Activated naive CD8-positive, alpha-beta T cell treated with anti-CD3 and anti-CD28 coated beads, Interleukin-2, amount 10 ng/mL, durations not matched to agents 7 days and 5 days (primary cell): ENCODE measurements around the gene CBFA2T3. TPM values are rescaled to one million over a fixed set of nuclear protein-coding genes. Genes with fewer than 3 reads are reported as not detected.
A peak's percentile ranks its signal among the peaks of the same experiment; 100 is the strongest.

ENCODE experiments used
- ATAC-seq: fragments of 150-1000 bp; cut with Tn5 transposase; one replicate; pipeline ENCODE4 v1.10.0; 2021; ENCODE audit warnings: low read depth, moderate library complexity
- POLR2A ChIA-PET: fragments of 350-600 bp; sonication (Branson Sonifier 250); formaldehyde crosslinking; loops from one replicate; lab custom pipeline; 2021; ENCODE audit warnings: antibody characterized with exemption; lab: Charles Lee
- DNase-seq: peaks from one replicate; pipeline ENCODE4 v3.0.0; 2021
- H3K27ac Mint-ChIP-seq: one replicate; pipeline ENCODE4 v1.8.0; 2022; ENCODE audit warnings: mild to moderate bottlenecking, mixed read lengths
- H3K27me3 Mint-ChIP-seq: one replicate; pipeline ENCODE4 v1.8.0; 2022; ENCODE audit warnings: mild to moderate bottlenecking, moderate library complexity, mixed read lengths
- H3K36me3 Mint-ChIP-seq: one replicate; pipeline ENCODE4 v1.8.0; 2021; ENCODE audit warnings: mild to moderate bottlenecking, mixed read lengths
- H3K4me1 Mint-ChIP-seq: one replicate; pipeline ENCODE4 v1.8.0; 2021; ENCODE audit warnings: mixed read lengths
- H3K4me3 Mint-ChIP-seq: one replicate; pipeline ENCODE4 v1.8.0; 2022; ENCODE audit warnings: mild to moderate bottlenecking, moderate library complexity, mixed read lengths
- H3K9me3 Mint-ChIP-seq: one replicate; pipeline ENCODE4 v1.8.0; 2021; ENCODE audit warnings: mixed read lengths
- total RNA-seq, 2 experiments: library from RNA; stranded (reverse); gene quantifications; one replicate each; pipeline ENCODE4 v1.2.3, GENCODE V29; 2021

Gene CBFA2T3
- total RNA-seq, 2 experiments from 2014 or later: 0.08 to 0.26 TPM

DNA sequence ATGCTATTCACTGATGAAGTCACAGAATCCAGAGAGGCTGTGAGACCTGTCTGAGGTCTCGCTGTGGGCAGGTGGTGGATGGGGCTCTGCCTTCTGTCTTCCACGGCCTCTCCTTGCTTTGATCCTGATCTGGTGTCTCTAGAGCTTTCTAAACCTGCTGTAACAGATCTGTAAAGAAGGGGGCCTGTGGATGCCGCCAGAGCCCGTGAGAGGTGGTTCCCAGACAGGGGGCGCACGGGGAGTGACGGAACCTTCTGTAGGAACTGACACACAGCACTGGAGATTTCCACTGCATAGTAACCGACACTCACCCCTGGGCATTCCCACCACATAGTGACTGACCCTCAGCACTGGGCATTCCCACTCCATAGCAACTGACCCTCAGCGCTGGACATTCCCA, 16.0 kb downstream of the CBFA2T3 start:
- Mint-ChIP-seq H3K9me3 (no peaks in the 10 kb centered on the region), H3K27me3 (peaks cover 22% of the 10 kb centered on the region), H3K4me3 (no peak overlapping the region), H3K4me1 (peaks cover 18% of the 10 kb centered on the region), H3K27ac (no peak overlapping the region), H3K36me3 (no peaks in the 10 kb centered on the region)
- POLR2A ChIA-PET: no interaction called here
- ATAC-seq: no peak
- no peak for DNase-seq

DNA sequence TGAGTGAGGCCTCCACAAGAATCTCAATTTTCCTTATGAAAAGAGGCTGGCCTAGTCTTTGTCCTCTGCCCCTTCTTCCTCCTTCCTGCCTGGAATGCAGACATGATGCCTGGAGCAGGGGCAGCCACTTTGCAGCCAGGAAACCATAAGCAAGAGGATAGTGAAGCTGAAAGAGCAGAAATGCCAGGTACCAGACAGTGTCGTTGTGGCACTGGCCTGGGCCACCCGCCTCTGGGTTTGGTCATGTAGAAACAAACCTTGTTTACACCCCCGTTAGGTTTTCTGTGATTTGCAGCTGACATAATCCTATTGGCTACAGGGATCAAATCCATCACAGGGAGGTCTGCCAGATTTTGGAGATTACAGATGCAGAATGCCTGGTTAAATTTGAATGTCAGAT, 16.5 kb downstream of the CBFA2T3 start:
- ATAC-seq (no peak), DNase-seq (no peak)
- peaks cover 18% of the 10 kb centered on the region for H3K4me1 Mint-ChIP-seq
- H3K36me3 Mint-ChIP-seq: no peaks in the 10 kb centered on the region
- no peak overlapping the region for H3K27ac Mint-ChIP-seq
- POLR2A ChIA-PET: no interaction called here
- peaks cover 22% of the 10 kb centered on the region for H3K27me3 Mint-ChIP-seq
- H3K9me3 Mint-ChIP-seq: no peaks in the 10 kb centered on the region
- no peak overlapping the region for H3K4me3 Mint-ChIP-seq

GRCh38 chr16:88959022-88959421, 18.0 kb downstream of the CBFA2T3 start:
- Mint-ChIP-seq H3K4me1 (peaks cover 18% of the 10 kb centered on the region), H3K36me3 (no peaks in the 10 kb centered on the region), H3K27ac (no peak overlapping the region), H3K4me3 (no peak overlapping the region), H3K27me3 (peaks cover 22% of the 10 kb centered on the region), H3K9me3 (no peaks in the 10 kb centered on the region)
- DNase-seq (no peak), ATAC-seq (no peak)
- POLR2A ChIA-PET: no interaction called here

DNA sequence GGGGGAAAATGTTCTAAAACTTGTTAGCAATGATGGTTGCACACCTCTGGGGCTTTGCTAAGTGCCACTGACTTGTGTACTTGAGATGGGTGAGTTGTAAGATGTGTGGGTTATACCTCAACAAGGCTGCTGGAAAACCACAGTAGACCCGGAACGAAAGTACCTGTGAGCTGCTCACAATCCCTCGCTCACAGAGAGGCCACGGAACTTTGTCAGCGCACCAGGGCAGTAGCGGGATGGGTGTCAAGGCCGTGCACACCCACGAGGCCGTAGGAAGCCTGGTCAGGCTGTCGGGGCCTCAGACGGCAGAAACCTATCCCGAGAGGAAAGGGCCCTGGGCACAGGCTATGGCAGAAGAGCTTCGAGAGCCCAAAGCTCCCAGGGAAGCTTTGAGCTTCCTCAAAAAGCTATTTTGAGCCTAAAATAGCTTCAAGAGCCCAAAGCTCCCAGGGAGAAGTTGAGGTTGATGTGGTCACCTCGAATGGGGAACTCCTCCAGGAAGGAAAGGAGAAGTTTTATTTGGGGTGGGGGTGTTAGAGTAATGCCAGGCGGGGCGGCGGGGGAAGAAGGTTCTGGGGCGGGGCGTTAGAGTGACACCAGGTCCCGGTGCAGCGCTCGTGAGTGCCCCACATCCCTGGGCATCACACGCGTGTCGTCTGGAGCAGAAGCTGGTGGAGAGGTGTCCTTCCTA, 19.0 kb downstream of the CBFA2T3 start:
- peak overlapping the region; percentile 67 for H3K27ac Mint-ChIP-seq
- peak overlapping the region; percentile 60 for H3K4me3 Mint-ChIP-seq

GRCh38 chr16:88957433-88957767, 19.6 kb downstream of the CBFA2T3 start:
- peak overlapping the region; percentile 60 for H3K4me3 Mint-ChIP-seq

More for the DNA sequence above, 19.0 kb downstream of the CBFA2T3 start:
- Mint-ChIP-seq H3K9me3 (no peaks in the 10 kb centered on the region), H3K4me1 (peaks cover 18% of the 10 kb centered on the region), H3K27me3 (peaks cover 22% of the 10 kb centered on the region), H3K36me3 (no peaks in the 10 kb centered on the region)
- POLR2A ChIA-PET: interaction anchor here (0.9 to 1.2 kb wide), 2 partner anchors 14 to 157 kb away, joined by 3 read pairs; no protein-coding TSS in a partner anchor
- ATAC-seq (peak; percentile 70), DNase-seq (no peak)

DNA sequence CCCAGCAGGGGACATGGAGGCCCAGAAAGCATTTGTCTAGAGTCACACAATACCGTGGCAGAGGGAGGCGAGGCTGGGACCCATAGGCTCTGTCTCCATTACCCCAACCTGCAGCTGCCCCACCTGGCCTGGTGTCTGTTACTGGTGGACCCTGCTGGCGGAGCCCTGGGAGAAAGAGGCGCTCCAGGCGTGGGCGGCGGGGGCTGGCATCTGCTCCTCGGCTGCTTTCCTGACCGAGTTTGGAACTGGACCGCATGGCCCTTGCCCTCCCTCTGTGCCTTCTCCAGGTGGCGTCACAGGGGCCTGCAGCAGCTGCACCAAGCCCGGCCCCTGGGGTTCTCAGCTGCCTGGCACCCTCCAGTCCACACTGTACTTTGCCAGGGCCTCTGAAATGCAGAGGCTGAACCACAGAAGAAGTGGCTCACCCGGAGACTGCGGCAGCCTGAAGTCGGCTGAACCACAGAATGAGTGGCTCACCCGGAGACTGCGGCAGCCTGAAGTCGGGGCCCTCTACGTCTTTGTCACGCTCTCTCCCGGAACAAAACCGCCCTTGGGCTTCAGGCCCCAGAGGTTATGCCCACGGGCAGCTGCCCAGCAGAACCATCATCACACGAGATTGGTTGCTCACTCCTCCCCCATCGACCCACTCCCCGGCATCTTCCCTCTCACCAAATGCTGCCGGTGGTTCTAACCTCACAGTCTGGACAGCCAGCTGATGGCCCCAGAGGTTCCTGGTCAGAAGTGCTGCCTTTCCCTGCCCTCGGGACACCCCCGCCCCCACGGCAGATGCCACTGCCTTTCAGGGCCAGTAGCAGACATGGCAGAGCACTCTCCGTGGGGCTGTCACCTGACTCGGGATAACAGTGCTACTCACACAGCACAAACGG, 20.2 kb downstream of the CBFA2T3 start:
- peaks cover 20% of the 10 kb centered on the region for H3K27me3 Mint-ChIP-seq
- H3K9me3 Mint-ChIP-seq: no peaks in the 10 kb centered on the region
- no peaks in the 10 kb centered on the region for H3K36me3 Mint-ChIP-seq
- peak overlapping the region; percentile 60 for H3K4me3 Mint-ChIP-seq
- no peak overlapping the region for H3K27ac Mint-ChIP-seq
- ATAC-seq: peak; percentile 40
- no peak for DNase-seq
- POLR2A ChIA-PET: interaction anchor here (0.9 kb wide), 1 partner anchor 158 kb away, joined by 3 read pairs; no protein-coding TSS in a partner anchor
- H3K4me1 Mint-ChIP-seq: peaks cover 18% of the 10 kb centered on the region

More at GRCh38 chr16:88957433-88957767, 19.6 kb downstream of the CBFA2T3 start:
- no peak for DNase-seq
- POLR2A ChIA-PET: interaction anchor here (0.9 to 1.2 kb wide), 2 partner anchors 14 to 158 kb away, joined by 3 read pairs; no protein-coding TSS in a partner anchor
- peaks cover 18% of the 10 kb centered on the region for H3K4me1 Mint-ChIP-seq
- H3K9me3 Mint-ChIP-seq: no peaks in the 10 kb centered on the region
- H3K36me3 Mint-ChIP-seq: no peaks in the 10 kb centered on the region
- ATAC-seq: no peak
- H3K27ac Mint-ChIP-seq: peak overlapping the region; percentile 67
- H3K27me3 Mint-ChIP-seq: peaks cover 20% of the 10 kb centered on the region

DNA sequence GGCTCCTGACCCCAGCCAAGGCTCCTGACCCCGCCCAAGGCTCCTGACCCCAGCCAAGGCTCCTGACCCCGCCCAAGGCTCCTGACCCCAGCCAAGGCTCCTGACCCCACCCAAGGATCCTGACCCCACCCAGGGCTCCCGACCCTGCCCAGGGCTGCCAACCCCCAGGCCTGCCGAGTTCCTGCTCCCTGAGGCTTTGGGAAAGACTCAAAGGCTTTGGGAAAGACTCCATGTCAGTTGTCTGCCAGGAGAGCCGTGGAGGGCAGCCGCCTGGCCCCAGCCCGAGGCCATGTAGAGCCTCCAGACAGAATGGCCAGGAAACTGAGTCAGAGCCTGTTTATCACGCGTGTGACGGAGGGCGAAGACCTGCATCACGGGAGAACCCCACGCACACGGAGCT, 21.1 kb downstream of the CBFA2T3 start:
- ATAC-seq (no peak), DNase-seq (no peak)
- H3K4me3 Mint-ChIP-seq: no peak overlapping the region
- H3K27ac Mint-ChIP-seq: no peak overlapping the region
- POLR2A ChIA-PET: no interaction called here
- H3K36me3 Mint-ChIP-seq: no peaks in the 10 kb centered on the region
- H3K9me3 Mint-ChIP-seq: no peaks in the 10 kb centered on the region
- H3K27me3 Mint-ChIP-seq: peaks cover 20% of the 10 kb centered on the region
- H3K4me1 Mint-ChIP-seq: peaks cover 18% of the 10 kb centered on the region

DNA sequence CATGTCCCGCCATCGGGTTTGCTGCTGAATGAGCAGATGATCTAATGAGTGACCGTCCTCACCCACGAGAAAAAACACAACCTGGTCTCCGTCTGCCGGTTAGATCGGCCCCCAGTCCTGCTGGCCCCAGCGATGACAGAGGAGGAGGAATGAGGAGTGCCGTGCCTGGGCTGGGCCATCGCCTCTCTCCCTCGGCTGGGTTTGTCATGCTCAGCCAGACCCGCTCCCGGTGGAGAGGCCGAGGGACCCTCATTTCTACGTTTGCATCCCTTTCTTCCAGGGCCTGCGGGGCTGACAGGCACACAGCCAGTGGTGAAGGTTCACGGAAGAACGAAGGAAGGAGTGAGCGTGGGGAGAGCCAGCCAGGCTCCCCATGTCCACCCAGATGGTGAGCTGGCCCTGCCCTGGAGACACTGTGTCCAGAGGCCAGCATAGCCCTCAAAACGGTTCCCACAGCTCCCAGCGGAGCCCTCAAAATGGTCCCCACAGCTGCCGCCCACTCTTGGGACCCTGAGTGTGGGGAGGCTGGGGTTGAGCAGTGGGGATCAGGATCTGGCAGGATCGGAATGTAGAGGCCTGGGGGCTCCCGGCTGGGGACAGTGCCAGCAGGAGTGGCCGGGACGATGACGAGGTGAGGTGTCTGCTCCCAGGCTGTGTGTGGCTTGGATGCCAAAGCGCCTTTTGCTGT, 23.9 kb downstream of the CBFA2T3 start:
- Mint-ChIP-seq H3K4me3 (no peak overlapping the region), H3K27ac (no peak overlapping the region), H3K9me3 (no peaks in the 10 kb centered on the region), H3K27me3 (peaks cover 13% of the 10 kb centered on the region), H3K4me1 (peaks cover 15% of the 10 kb centered on the region), H3K36me3 (no peaks in the 10 kb centered on the region)
- ATAC-seq (no peak), DNase-seq (no peak)
- POLR2A ChIA-PET: no interaction called here

GRCh38 chr16:88951989-88952388, 25.0 kb downstream of the CBFA2T3 start:
- Mint-ChIP-seq H3K9me3 (no peaks in the 10 kb centered on the region), H3K27me3 (peaks cover 8% of the 10 kb centered on the region), H3K4me1 (peaks cover 5% of the 10 kb centered on the region), H3K27ac (no peak overlapping the region), H3K4me3 (no peak overlapping the region), H3K36me3 (no peaks in the 10 kb centered on the region)
- DNase-seq (no peak), ATAC-seq (no peak)
- POLR2A ChIA-PET: no interaction called here

DNA sequence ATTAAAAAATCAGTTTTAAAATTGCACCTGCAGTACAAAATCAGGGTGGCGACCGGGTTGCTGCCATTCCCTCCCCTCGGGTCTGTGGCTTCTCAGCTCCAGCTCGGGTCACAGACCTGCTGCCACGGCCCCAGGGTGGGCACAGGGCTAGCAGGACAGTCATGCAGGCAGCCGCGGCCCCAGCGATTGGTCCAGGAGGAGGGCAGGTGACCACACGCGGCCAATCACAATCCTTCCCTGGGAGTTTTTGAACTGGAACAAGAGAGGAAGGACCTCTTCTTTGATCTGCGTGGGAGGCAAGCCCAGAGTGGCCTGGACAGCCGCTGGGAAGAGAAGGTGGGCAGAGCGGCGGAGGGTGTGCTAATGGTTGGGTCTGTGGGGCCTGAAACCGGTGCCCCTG, 25.5 kb downstream of the CBFA2T3 start:
- Mint-ChIP-seq H3K9me3 (no peaks in the 10 kb centered on the region), H3K27ac (no peak overlapping the region), H3K36me3 (no peaks in the 10 kb centered on the region), H3K27me3 (peaks cover 7% of the 10 kb centered on the region), H3K4me3 (no peak overlapping the region), H3K4me1 (no peaks in the 10 kb centered on the region)
- no peak for ATAC-seq
- POLR2A ChIA-PET: no interaction called here
- DNase-seq: no peak

DNA sequence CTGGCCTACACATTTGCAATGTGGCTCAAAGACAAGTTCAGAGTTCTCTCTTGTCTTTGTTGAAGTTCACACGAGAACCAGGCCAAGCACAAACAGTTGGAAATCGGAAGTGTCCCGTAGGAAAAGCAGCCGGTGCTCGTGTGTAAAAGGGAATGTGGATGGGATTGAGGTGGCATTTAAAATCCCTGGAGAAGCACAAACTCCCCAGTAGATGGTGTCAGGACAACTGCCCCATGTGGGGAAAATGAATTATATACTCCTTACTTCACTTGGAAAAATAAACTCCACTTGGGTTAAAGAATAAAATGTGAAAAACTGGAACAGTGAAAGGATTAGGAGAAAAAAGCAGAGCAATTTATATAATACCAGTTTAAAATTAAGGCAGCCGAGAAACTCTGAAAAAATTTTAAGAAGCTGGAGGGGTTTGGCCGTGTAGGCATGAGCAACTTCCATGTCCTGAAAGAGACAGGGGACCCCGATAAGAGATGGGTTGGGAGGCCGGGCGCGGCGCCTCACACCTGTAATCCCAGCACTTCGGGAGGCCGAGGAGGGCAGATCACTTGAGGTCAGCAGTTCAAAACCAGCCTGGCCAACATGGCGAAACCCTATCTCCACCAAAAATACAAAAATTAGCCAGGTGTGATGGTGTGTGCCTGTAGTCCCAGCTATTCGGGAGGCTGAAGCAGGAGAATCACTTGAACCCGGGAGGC, 28.1 kb downstream of the CBFA2T3 start:
- DNase-seq (no peak), ATAC-seq (no peak)
- Mint-ChIP-seq H3K36me3 (no peaks in the 10 kb centered on the region), H3K4me3 (no peak overlapping the region), H3K9me3 (no peaks in the 10 kb centered on the region), H3K4me1 (no peaks in the 10 kb centered on the region), H3K27ac (no peak overlapping the region), H3K27me3 (peaks cover 16% of the 10 kb centered on the region)
- POLR2A ChIA-PET: no interaction called here

DNA sequence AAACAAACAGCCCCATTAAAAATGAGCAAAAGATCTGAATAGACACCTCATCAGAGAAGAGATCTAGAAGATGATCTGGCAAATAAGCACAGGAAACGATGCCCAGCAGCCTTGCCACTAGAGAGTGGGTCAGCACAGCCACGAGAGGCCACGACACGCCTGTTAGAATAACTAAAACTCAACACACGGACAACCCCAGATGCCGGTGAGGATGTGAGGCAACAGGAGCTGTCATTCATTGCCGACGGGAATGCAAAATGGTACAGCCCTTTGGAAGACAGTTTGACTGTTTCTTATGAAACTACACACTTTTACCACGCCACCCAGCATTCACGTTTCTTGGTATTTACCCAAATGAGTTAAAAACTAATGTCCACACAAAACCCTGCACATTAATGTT, 31.5 kb downstream of the CBFA2T3 start:
- Mint-ChIP-seq H3K27ac (no peak overlapping the region), H3K4me1 (peaks cover 2% of the 10 kb centered on the region), H3K9me3 (no peaks in the 10 kb centered on the region), H3K36me3 (no peaks in the 10 kb centered on the region), H3K27me3 (peaks cover 34% of the 10 kb centered on the region), H3K4me3 (no peak overlapping the region)
- ATAC-seq: no peak
- no peak for DNase-seq
- POLR2A ChIA-PET: no interaction called here

DNA sequence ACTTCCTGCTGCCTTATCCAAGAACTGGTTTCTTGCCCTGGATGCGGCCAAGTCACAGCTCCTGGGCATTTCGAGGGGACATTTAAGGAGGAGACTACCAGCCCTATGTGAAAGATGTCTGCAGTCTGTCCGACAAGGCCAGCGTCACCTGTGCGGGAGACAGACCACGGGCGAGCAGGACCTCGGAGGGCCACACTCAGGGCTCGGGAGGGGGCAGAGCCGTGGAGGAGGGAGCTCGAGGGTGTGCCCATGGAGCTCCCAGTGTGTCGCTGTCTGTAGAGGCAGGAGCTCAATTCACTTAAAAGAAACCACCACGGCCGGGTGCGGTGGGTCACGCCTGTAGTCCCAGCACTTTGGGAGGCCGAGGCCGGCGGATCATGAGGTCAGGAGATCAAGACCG, 33.3 kb downstream of the CBFA2T3 start:
- no peaks in the 10 kb centered on the region for H3K9me3 Mint-ChIP-seq
- H3K27ac Mint-ChIP-seq: no peak overlapping the region
- POLR2A ChIA-PET: interaction anchor here (0.7 to 1.3 kb wide), 2 partner anchors 14 to 101 kb away, joined by 3 to 5 read pairs; no protein-coding TSS in a partner anchor
- H3K4me1 Mint-ChIP-seq: peaks cover 5% of the 10 kb centered on the region
- no peak for ATAC-seq
- DNase-seq: no peak
- H3K27me3 Mint-ChIP-seq: peaks cover 45% of the 10 kb centered on the region
- H3K36me3 Mint-ChIP-seq: no peaks in the 10 kb centered on the region
- H3K4me3 Mint-ChIP-seq: no peak overlapping the region
